AG10803 (cell line): ENCODE measurements around the gene CYP21A2.
"Not testable (repeated sequence)": the region's sequence is repeated elsewhere in the genome, so short reads cannot be mapped to it uniquely, and the experiment has no call there.

Source experiments
- DNase-seq: peaks from one replicate; pipeline ENCODE4 v3.0.0; 2010; ENCODE audit warnings: low read depth
- H3K4me3 ChIP-seq: 2 replicates; pipeline ENCODE4 v1.5.1; 2011; ENCODE audit warnings: mild to moderate bottlenecking, low read length, control low read depth
- TF ChIP-seq, protein P1 (sequence below): conservative IDR thresholded peaks from 2 replicates; pipeline ENCODE4 v1.5.1; 2011; ENCODE audit warnings: mild to moderate bottlenecking, low read length, control low read depth, inconsistent platforms

The CYP21A2 gene

DNA sequence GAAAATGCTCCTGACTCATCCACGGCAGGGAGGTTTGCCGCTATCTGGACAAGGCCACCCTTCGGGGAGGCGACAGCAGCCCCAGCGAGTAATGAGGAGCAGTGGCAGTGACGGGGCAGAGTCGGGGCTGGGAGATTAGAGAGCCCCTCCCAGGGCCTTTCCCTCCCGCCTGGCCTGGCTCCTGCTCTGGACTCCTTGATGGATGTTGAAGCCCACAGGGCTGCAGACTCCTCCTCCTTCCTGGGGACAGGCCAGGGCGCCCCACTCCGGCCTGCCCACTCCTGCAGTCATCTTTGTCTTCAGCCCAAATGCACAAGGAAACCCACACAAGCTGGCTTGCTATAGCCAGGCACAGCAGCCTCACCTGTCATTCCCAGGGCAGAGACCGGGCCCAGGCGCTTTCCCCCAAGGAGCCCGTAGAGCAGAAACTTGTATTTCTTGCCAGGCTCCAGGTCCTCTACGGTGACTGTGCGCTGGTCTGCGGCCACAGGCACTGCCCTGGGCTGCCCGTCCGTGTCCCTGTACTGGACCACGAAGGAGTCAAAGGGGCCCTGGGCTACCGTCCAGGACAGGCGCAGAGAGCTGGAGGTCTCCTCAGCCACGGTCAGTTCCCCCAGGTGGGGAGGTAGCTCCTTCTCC, 7.7 kb downstream of the CYP21A2 start:
- H3K4me3 ChIP-seq: no peak overlapping the region
- no peak for DNase-seq
- TF ChIP-seq, protein P1, sequence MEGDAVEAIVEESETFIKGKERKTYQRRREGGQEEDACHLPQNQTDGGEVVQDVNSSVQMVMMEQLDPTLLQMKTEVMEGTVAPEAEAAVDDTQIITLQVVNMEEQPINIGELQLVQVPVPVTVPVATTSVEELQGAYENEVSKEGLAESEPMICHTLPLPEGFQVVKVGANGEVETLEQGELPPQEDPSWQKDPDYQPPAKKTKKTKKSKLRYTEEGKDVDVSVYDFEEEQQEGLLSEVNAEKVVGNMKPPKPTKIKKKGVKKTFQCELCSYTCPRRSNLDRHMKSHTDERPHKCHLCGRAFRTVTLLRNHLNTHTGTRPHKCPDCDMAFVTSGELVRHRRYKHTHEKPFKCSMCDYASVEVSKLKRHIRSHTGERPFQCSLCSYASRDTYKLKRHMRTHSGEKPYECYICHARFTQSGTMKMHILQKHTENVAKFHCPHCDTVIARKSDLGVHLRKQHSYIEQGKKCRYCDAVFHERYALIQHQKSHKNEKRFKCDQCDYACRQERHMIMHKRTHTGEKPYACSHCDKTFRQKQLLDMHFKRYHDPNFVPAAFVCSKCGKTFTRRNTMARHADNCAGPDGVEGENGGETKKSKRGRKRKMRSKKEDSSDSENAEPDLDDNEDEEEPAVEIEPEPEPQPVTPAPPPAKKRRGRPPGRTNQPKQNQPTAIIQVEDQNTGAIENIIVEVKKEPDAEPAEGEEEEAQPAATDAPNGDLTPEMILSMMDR: no peak

- peak; percentile 11 for DNase-seq
- TF ChIP-seq, protein P1: peak; percentile 13; the same call in 1 of the 2 replicates
- no peak overlapping the region for H3K4me3 ChIP-seq
Observed at GRCh38 chr6:32046450-32047083, 8.4 kb downstream of the CYP21A2 start.

GRCh38 chr6:32047084-32047478, 8.9 kb downstream of the CYP21A2 start:
- DNase-seq: no peak
- TF ChIP-seq, protein P1: no peak
- no peak overlapping the region for H3K4me3 ChIP-seq

GRCh38 chr6:32047539-32047854, 9.3 kb downstream of the CYP21A2 start:
- TF ChIP-seq, protein P1: no peak
- no peak for DNase-seq
- no peak overlapping the region for H3K4me3 ChIP-seq

- no peak overlapping the region for H3K4me3 ChIP-seq
- TF ChIP-seq, protein P1: peak; percentile 77
- peak; percentile 47 for DNase-seq
Observed at GRCh38 chr6:32047855-32048766, 9.9 kb downstream of the CYP21A2 start.

DNA sequence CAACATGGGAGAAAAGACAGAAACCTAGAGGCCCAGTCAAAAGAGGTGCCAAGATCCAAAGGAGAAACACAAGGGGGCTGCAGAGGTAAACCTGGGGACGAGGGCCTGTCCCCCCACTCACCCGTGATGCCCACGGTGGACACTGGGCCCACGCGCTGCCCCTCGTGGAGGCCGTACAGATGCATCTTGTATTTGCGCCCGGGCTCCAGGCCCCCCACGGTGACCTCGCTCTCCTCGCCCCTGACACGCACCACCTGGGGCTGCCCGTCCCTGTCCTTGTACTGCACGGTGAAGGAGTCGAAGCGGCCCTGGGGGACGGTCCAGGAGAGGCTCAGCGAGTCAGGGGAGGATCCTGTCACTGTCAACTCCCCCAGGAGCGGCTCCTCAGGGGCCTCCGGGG, 10.9 kb downstream of the CYP21A2 start:
- not testable (repeated sequence) for H3K4me3 ChIP-seq, DNase-seq

DNA sequence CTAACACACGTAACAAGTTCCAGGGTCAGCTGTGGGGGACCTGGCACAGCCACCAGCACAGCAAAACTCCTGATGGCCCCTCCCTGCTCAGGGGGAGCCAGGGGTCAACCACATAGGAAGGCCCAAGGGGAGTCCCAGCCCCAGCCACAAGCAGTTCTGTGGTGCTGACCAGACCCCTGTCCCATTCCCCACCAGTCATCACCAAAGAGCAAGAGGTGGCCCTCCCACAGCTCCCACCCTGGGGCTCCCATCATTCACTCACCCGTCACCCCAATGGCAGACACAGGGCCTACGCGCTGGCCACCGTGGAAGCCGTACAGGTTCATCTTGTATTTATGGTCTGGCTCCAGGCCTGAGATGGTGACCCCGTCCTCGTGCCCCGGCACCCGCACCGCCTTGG, 11.5 kb downstream of the CYP21A2 start:
- not testable (repeated sequence) for H3K4me3 ChIP-seq, DNase-seq

- DNase-seq: no peak
- TF ChIP-seq, protein P1: no peak
Observed at GRCh38 chr6:32050562-32050961, 12.3 kb downstream of the CYP21A2 start.

DNA sequence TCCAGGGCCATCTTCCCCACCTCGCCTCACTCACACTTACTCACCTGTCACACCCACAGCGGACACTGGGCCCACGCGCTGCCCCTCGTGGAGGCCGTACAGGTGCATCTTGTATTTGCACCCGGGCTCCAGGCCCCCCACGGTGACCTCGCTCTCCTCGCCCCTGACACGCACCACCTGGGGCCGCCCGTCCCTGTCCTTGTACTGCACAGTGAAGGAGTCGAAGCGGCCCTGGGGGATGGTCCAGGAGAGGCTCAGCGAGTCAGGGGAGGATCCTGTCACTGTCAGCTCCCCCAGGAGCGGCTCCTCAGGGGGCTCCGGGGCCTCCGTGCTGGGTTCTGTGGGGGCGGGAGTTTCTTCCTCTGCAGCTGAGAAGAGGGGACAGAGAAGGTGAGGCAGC, 14.4 kb downstream of the CYP21A2 start:
- not testable (repeated sequence) for H3K4me3 ChIP-seq

More at GRCh38 chr6:32050562-32050961, 12.3 kb downstream of the CYP21A2 start:
- H3K4me3 ChIP-seq: no peak overlapping the region

DNA sequence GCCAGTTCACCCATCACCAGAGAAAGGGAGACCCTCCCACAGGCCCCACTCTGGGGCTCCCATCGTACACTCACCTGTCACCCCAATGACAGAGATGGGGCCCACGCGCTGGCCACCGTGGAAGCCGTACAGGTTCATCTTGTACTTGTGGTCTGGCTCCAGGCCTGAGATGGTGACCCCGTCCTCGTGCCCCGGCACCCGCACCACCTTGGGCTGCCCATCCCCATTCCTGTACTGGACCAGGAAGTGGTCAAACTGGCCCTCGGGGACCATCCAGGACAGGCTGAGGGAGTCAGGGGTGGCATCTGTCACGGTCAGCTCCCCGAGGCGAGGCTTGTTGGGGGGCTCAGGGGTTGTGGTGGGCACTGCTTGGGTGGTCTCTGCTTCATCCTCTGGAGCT, 15.1 kb downstream of the CYP21A2 start:
- H3K4me3 ChIP-seq, DNase-seq: not testable (repeated sequence)

More for the DNA sequence above, 14.4 kb downstream of the CYP21A2 start:
- not testable (repeated sequence) for DNase-seq

DNA sequence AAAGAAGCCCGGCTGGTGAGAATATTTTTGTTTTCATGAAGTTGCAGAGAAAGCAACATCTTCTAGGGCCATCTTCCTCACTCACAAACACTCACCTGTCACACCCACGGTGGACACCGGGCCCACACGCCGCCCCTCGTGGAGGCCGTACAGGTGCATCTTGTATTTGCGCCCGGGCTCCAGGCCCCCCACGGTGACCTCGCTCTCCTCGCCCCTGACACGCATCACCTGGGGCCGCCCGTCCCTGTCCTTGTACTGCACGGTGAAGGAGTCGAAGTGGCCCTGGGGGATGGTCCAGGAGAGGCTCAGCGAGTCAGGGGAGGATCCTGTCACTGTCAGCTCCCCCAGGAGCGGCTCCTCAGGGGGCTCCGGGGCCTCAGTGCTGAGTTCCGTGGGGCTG, 17.5 kb downstream of the CYP21A2 start:
- not testable (repeated sequence) for H3K4me3 ChIP-seq, DNase-seq
